ENCODE measurements around the gene PIF1. TPM values are rescaled to one million over a fixed set of nuclear protein-coding genes. Genes with fewer than 3 reads are reported as not detected.

Gene PIF1
- total RNA-seq, 2 experiments from 2014 or later = 30.0 to 36.3 TPM

DNA sequence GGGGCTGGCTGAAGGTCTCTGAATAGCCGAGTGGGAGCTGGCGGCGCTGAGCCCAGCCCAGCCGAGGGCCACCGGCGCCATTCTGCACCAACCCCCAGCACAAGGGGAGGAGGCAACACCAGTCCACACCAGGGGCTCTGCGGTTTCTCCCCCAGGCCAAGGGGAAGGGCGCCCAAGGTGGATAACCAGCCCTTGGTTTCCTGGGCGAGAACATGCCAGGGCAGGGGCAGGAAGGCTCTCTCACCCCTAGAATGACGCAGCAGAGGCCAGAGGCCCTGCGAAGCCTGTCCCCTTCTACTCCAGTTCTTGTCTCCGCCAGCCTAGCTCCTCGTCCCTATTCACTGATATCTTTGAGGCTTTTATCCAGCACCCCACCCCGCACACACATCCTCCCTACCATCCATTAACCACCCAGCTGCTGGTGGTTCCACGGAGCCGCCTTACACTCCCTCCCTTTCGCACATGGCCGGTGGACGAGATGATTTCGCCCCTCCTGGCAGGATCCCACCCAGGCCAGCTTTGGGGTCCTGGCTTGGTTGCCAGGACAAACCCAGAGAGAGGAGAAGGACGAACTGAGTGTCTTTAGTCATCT is 51.3 kb downstream of the PIF1 start:
- intact Hi-C loops (cut with DNase I, micrococcal nuclease) = no loop called here
- Mint-ChIP-seq H3K9me3 (ENCODE audit: low read depth) (no peaks in the 10 kb centered on the region), H3K4me3 (peak overlapping the region; percentile 44), H3K4me1 (no peaks in the 10 kb centered on the region), H3K36me3 (ENCODE audit: low read depth) (no peaks in the 10 kb centered on the region), H3K27me3 (peaks cover 32% of the 10 kb centered on the region), H3K27ac (no peak overlapping the region)
- DNase-seq (no peak), ATAC-seq (no peak)
- ChIA-PET CTCF (no interaction called here), POLR2A (no interaction called here)

DNA sequence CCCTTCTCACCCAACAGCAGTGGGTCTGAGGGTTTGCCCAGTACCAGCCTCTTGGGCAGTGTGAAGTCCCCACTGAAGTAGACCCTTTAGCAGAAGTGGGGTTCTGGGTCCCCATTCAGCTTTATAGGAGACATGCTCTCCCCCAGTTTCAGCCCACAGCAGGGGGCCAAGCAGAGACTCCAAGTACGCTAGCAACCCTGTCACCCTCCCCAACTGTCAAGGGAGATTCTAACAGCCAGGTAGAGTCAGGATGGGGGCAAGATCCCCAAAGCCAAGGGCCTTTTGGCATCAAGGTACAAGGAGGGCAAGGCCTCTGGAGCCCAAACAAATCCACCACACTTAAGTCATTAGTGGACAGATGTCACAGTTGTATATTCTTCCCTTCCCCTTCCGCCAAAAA is 51.8 kb downstream of the PIF1 start:
- DNase-seq = no peak
- intact Hi-C loops (cut with DNase I, micrococcal nuclease) = no loop called here
- H3K4me1 Mint-ChIP-seq = no peaks in the 10 kb centered on the region
- ATAC-seq = no peak
- CTCF ChIA-PET = no interaction called here
- H3K27ac Mint-ChIP-seq = no peak overlapping the region
- no peaks in the 10 kb centered on the region for H3K9me3 Mint-ChIP-seq (ENCODE audit: low read depth)
- H3K4me3 Mint-ChIP-seq = no peak overlapping the region
- H3K27me3 Mint-ChIP-seq = peaks cover 32% of the 10 kb centered on the region
- POLR2A ChIA-PET = no interaction called here
- H3K36me3 Mint-ChIP-seq (ENCODE audit: low read depth) = no peaks in the 10 kb centered on the region

DNA sequence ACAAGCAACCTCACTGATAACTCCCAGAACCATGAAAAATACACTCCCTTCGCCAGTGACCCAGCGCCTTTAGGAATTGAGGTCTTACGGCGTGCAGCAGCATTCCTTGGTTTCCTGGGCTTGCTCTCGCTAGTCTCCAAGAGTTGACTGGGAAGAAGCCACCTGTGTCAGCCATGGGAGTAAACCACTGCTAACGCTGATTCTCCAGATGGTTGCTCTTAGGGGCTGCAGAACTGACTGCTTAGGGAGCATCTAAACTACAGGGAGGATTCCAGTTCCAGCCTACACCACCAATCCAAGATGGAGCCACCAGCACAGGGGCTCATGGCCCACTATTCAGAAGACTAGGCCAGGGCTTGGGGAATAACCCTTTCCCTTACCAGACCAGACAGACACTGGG is 52.5 kb downstream of the PIF1 start:
- ChIA-PET POLR2A (no interaction called here), CTCF (no interaction called here)
- no peak for ATAC-seq
- H3K36me3 Mint-ChIP-seq (ENCODE audit: low read depth) = no peaks in the 10 kb centered on the region
- no peak overlapping the region for H3K27ac Mint-ChIP-seq
- intact Hi-C loops (cut with DNase I, micrococcal nuclease) = no loop called here
- no peak for DNase-seq
- no peaks in the 10 kb centered on the region for H3K4me1 Mint-ChIP-seq
- no peaks in the 10 kb centered on the region for H3K9me3 Mint-ChIP-seq (ENCODE audit: low read depth)
- H3K27me3 Mint-ChIP-seq = peaks cover 32% of the 10 kb centered on the region
- H3K4me3 Mint-ChIP-seq = no peak overlapping the region

DNA sequence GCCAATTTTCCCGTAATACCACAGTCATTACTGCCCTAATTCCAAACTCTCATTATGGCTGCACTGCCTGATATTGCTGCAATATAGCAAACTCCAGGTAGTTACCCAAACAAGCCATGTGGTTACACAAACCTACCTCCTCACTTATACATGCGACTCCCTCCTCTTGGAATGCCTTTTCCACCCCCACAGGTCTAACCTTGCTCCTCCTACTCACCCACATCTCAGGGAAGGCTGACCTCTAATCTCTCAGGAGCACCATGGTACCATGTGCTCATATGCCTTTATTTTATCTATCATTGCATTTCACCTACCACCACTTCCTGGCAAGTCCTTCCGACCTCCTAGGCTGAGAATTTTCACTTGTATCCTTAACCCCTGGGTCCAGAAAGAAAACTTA is 53.0 kb downstream of the PIF1 start:
- POLR2A ChIA-PET = no interaction called here
- Mint-ChIP-seq H3K4me3 (no peak overlapping the region), H3K27ac (no peak overlapping the region), H3K36me3 (ENCODE audit: low read depth) (no peaks in the 10 kb centered on the region), H3K9me3 (ENCODE audit: low read depth) (no peaks in the 10 kb centered on the region), H3K4me1 (no peaks in the 10 kb centered on the region), H3K27me3 (peaks cover 32% of the 10 kb centered on the region)
- DNase-seq (no peak), ATAC-seq (no peak)
- CTCF ChIA-PET = no interaction called here
- intact Hi-C loops (cut with DNase I, micrococcal nuclease) = no loop called here

DNA sequence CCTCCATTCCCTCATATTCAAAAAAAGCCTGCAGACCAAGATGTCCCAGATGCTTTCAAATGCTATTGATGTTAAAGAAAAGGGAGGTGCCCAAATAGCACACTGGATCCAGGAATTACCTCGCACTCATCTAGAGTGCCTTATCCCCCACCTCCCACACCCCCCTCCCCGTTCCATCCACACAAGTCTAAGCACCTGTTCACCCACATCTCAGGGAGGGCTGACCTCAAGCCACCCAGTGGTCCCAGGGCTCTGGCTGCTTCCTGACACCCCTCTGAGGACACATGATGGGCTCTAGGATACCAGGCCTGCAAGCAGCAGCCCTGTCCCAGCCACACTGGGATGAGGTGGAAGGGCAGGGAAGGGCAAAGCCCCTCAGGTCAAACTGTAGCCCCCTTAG is 54.8 kb downstream of the PIF1 start:
- Mint-ChIP-seq H3K36me3 (ENCODE audit: low read depth) (no peaks in the 10 kb centered on the region), H3K4me3 (no peak overlapping the region), H3K9me3 (ENCODE audit: low read depth) (no peaks in the 10 kb centered on the region), H3K27ac (no peak overlapping the region), H3K4me1 (no peaks in the 10 kb centered on the region), H3K27me3 (peaks cover 20% of the 10 kb centered on the region)
- no peak for ATAC-seq
- POLR2A ChIA-PET = no interaction called here
- intact Hi-C loops (cut with DNase I, micrococcal nuclease) = no loop called here
- CTCF ChIA-PET = interaction anchor here (0.6 kb wide), 1 partner anchor 927 kb away, joined by 3 read pairs; no protein-coding TSS in a partner anchor
- no peak for DNase-seq

DNA sequence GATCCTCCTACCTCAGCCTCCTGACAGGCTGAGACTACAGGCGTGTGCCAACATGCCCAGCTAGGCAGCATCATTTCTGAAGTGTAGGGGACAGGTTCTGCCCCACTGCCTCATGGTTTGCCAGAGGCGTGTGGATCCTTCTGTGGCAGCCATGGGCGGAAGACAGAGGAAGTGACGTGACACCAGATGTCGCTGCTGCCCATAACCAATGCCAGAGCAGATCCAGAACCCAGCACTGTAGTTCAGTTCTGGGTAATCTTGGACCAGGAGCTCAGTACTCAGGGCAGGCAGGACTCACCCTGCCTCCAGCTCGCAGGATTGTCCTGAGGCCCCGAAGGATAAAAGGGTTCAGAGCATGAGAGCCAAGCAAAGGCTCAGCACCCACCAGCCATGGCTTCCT is 58.2 kb downstream of the PIF1 start:
- intact Hi-C loops (cut with DNase I, micrococcal nuclease) = no loop called here
- no peak overlapping the region for H3K27ac Mint-ChIP-seq
- ChIA-PET POLR2A (no interaction called here), CTCF (interaction anchor here (0.6 to 1.3 kb wide), 2 partner anchors 10 to 58 kb away, joined by 3 to 4 read pairs; partner anchors contain the start of gene PIF1)
- ATAC-seq = no peak
- H3K4me3 Mint-ChIP-seq = no peak overlapping the region
- H3K27me3 Mint-ChIP-seq = no peaks in the 10 kb centered on the region
- peak; percentile 27 for DNase-seq
- H3K4me1 Mint-ChIP-seq = no peaks in the 10 kb centered on the region
- H3K36me3 Mint-ChIP-seq (ENCODE audit: low read depth) = no peaks in the 10 kb centered on the region
- no peaks in the 10 kb centered on the region for H3K9me3 Mint-ChIP-seq (ENCODE audit: low read depth)

DNA sequence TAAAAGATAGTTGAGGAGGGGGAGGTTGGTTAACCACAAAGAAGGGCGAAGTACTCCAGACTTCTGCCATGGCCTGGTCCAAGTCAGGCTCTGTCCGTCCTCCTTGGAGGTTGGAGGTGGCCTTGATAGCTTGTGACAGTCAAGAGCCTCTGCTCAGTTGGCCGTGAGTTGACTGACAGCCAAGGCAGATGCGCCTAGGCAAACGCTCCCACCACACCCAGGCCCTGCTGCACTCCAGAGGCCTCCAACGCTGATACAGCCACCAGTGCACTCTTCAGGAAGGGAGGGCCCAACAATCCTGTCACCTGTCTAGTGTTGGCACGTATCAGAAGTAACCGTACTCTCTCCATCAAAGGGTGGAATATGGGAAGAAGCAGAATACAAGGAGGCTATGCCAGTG is 59.4 kb downstream of the PIF1 start:
- no peaks in the 10 kb centered on the region for H3K4me1 Mint-ChIP-seq
- H3K27ac Mint-ChIP-seq = no peak overlapping the region
- intact Hi-C loops (cut with DNase I, micrococcal nuclease) = no loop called here
- no peaks in the 10 kb centered on the region for H3K9me3 Mint-ChIP-seq (ENCODE audit: low read depth)
- no peak for DNase-seq
- H3K4me3 Mint-ChIP-seq = no peak overlapping the region
- H3K27me3 Mint-ChIP-seq = no peaks in the 10 kb centered on the region
- CTCF ChIA-PET = interaction anchor here (0.7 to 1.1 kb wide), 3 partner anchors 38 to 245 kb away, joined by 3 read pairs; no protein-coding TSS in a partner anchor
- H3K36me3 Mint-ChIP-seq (ENCODE audit: low read depth) = no peaks in the 10 kb centered on the region
- ATAC-seq = no peak
- POLR2A ChIA-PET = interaction anchor here (1.0 kb wide), 1 partner anchor 45 kb away, joined by 3 read pairs; no protein-coding TSS in a partner anchor

Other genes with a start within 250 kb of the PIF1 start
- gene RBPMS2, start 50.1 kb downstream of the PIF1 start, total RNA-seq = not detected
- 10 to 100 TPM; 11.4 to 13.3 TPM for gene PLEKHO2, start 16.3 kb upstream of the PIF1 start, total RNA-seq
- 1 to 10 TPM in 1 of 2 experiments, under 1 TPM in 1; 0.81 to 1.0 TPM for gene ANKDD1A, start 86.3 kb upstream of the PIF1 start, total RNA-seq
- gene SPG21, start 164.3 kb upstream of the PIF1 start, total RNA-seq = 10 to 100 TPM; 74.1 to 79.1 TPM
- 10 to 100 TPM; 19.0 to 19.9 TPM for gene MTFMT, start 204.0 kb upstream of the PIF1 start, total RNA-seq
- gene SLC51B, start 219.7 kb upstream of the PIF1 start, total RNA-seq = not detected
- not detected for gene RASL12, start 242.3 kb upstream of the PIF1 start, total RNA-seq